Measurements from ENCODE around the gene ZNF398.
"Not testable (repeated sequence)": the region's sequence is repeated elsewhere in the genome, so short reads cannot be mapped to it uniquely, and the experiment has no call there.

ZNF398 gene

GRCh38 chr7:149220534-149220933, 73.3 kb downstream of the ZNF398 start:
- Histone ChIP-seq H3K4me2 (ENCODE audit: low read length) (no peak overlapping the region), H3K36me3 (ENCODE audit: insufficient read depth, low read length) (peaks cover 58% of the 10 kb centered on the region), H3K27me3 (ENCODE audit: control insufficient read depth, insufficient read depth, low read length) (no peaks in the 10 kb centered on the region), H3K4me1 (ENCODE audit: control insufficient read depth, insufficient read depth, low read length) (no peaks in the 10 kb centered on the region), H3K4me3 (ENCODE audit: low read length) (no peak overlapping the region), H3K9me3 (replicated peaks; ENCODE audit: low read length) (no peaks in the 10 kb centered on the region), H3K9ac (ENCODE audit: low read depth, low read length) (no peak overlapping the region)

GRCh38 chr7:149223176-149223575, 75.9 kb downstream of the ZNF398 start:
- Histone ChIP-seq H3K27me3 (ENCODE audit: control insufficient read depth, insufficient read depth, low read length) (no peaks in the 10 kb centered on the region), H3K36me3 (ENCODE audit: insufficient read depth, low read length) (peaks cover 42% of the 10 kb centered on the region), H3K9ac (ENCODE audit: low read depth, low read length) (no peak overlapping the region), H3K4me1 (ENCODE audit: control insufficient read depth, insufficient read depth, low read length) (peaks cover 4% of the 10 kb centered on the region), H3K4me2 (ENCODE audit: low read length) (no peak overlapping the region), H3K4me3 (ENCODE audit: low read length) (no peak overlapping the region), H3K9me3 (replicated peaks; ENCODE audit: low read length) (no peaks in the 10 kb centered on the region)

GRCh38 chr7:149223761-149224160, 76.5 kb downstream of the ZNF398 start:
- Histone ChIP-seq H3K4me1 (ENCODE audit: control insufficient read depth, insufficient read depth, low read length) (peaks cover 4% of the 10 kb centered on the region), H3K36me3 (ENCODE audit: insufficient read depth, low read length) (peaks cover 37% of the 10 kb centered on the region), H3K4me3 (ENCODE audit: low read length) (no peak overlapping the region), H3K9ac (ENCODE audit: low read depth, low read length) (no peak overlapping the region), H3K9me3 (replicated peaks; ENCODE audit: low read length) (no peaks in the 10 kb centered on the region), H3K27me3 (ENCODE audit: control insufficient read depth, insufficient read depth, low read length) (no peaks in the 10 kb centered on the region), H3K4me2 (ENCODE audit: low read length) (no peak overlapping the region)

- H3K9ac ChIP-seq (ENCODE audit: low read depth, low read length): no peak overlapping the region
- H3K4me3 ChIP-seq (ENCODE audit: low read length): no peak overlapping the region
- H3K9me3 ChIP-seq (replicated peaks; ENCODE audit: low read length): no peaks in the 10 kb centered on the region
- H3K4me2 ChIP-seq (ENCODE audit: low read length): no peak overlapping the region
- H3K27me3 ChIP-seq (ENCODE audit: control insufficient read depth, insufficient read depth, low read length): no peaks in the 10 kb centered on the region
- peaks cover 31% of the 10 kb centered on the region for H3K36me3 ChIP-seq (ENCODE audit: insufficient read depth, low read length)
- H3K4me1 ChIP-seq (ENCODE audit: control insufficient read depth, insufficient read depth, low read length): peaks cover 4% of the 10 kb centered on the region
These were observed 77.1 kb downstream of the ZNF398 start for GRCh38 chr7:149224352-149224751.

GRCh38 chr7:149225106-149225505, 77.9 kb downstream of the ZNF398 start:
- Histone ChIP-seq H3K9me3 (replicated peaks; ENCODE audit: low read length) (no peaks in the 10 kb centered on the region), H3K36me3 (ENCODE audit: insufficient read depth, low read length) (peaks cover 31% of the 10 kb centered on the region), H3K4me3 (ENCODE audit: low read length) (no peak overlapping the region), H3K27me3 (ENCODE audit: control insufficient read depth, insufficient read depth, low read length) (no peaks in the 10 kb centered on the region), H3K9ac (ENCODE audit: low read depth, low read length) (no peak overlapping the region), H3K4me2 (ENCODE audit: low read length) (no peak overlapping the region), H3K4me1 (ENCODE audit: control insufficient read depth, insufficient read depth, low read length) (peaks cover 4% of the 10 kb centered on the region)

GRCh38 chr7:149225656-149226055, 78.4 kb downstream of the ZNF398 start:
- Histone ChIP-seq H3K9ac (ENCODE audit: low read depth, low read length) (no peak overlapping the region), H3K27me3 (ENCODE audit: control insufficient read depth, insufficient read depth, low read length) (no peaks in the 10 kb centered on the region), H3K36me3 (ENCODE audit: insufficient read depth, low read length) (peaks cover 31% of the 10 kb centered on the region), H3K4me2 (ENCODE audit: low read length) (no peak overlapping the region), H3K4me3 (ENCODE audit: low read length) (no peak overlapping the region), H3K4me1 (ENCODE audit: control insufficient read depth, insufficient read depth, low read length) (peaks cover 4% of the 10 kb centered on the region), H3K9me3 (replicated peaks; ENCODE audit: low read length) (no peaks in the 10 kb centered on the region)

GRCh38 chr7:149226366-149226765, 79.1 kb downstream of the ZNF398 start:
- not testable (repeated sequence) for H3K9ac ChIP-seq (ENCODE audit: low read depth, low read length); H3K4me3 ChIP-seq (ENCODE audit: low read length); H3K4me1 ChIP-seq (ENCODE audit: control insufficient read depth, insufficient read depth, low read length); H3K27me3 ChIP-seq (ENCODE audit: control insufficient read depth, insufficient read depth, low read length); H3K4me2 ChIP-seq (ENCODE audit: low read length); H3K9me3 ChIP-seq (replicated peaks; ENCODE audit: low read length)
- H3K36me3 ChIP-seq (ENCODE audit: insufficient read depth, low read length): peaks cover 28% of the 10 kb centered on the region

GRCh38 chr7:149226840-149227494, 79.7 kb downstream of the ZNF398 start:
- no peak overlapping the region for H3K9ac ChIP-seq (ENCODE audit: low read depth, low read length)
- H3K36me3 ChIP-seq (ENCODE audit: insufficient read depth, low read length): peaks cover 25% of the 10 kb centered on the region
- peaks cover 4% of the 10 kb centered on the region for H3K4me1 ChIP-seq (ENCODE audit: control insufficient read depth, insufficient read depth, low read length)
- H3K4me3 ChIP-seq (ENCODE audit: low read length): no peak overlapping the region
- H3K4me2 ChIP-seq (ENCODE audit: low read length): no peak overlapping the region
- no peaks in the 10 kb centered on the region for H3K27me3 ChIP-seq (ENCODE audit: control insufficient read depth, insufficient read depth, low read length)
- H3K9me3 ChIP-seq (replicated peaks; ENCODE audit: low read length): no peaks in the 10 kb centered on the region

- H3K9ac ChIP-seq (ENCODE audit: low read depth, low read length): no peak overlapping the region
- H3K4me2 ChIP-seq (ENCODE audit: low read length): no peak overlapping the region
- H3K27me3 ChIP-seq (ENCODE audit: control insufficient read depth, insufficient read depth, low read length): no peaks in the 10 kb centered on the region
- no peak overlapping the region for H3K4me3 ChIP-seq (ENCODE audit: low read length)
- no peaks in the 10 kb centered on the region for H3K9me3 ChIP-seq (replicated peaks; ENCODE audit: low read length)
- H3K36me3 ChIP-seq (ENCODE audit: insufficient read depth, low read length): peaks cover 21% of the 10 kb centered on the region
- H3K4me1 ChIP-seq (ENCODE audit: control insufficient read depth, insufficient read depth, low read length): peaks cover 17% of the 10 kb centered on the region
These were observed 81.7 kb downstream of the ZNF398 start for GRCh38 chr7:149228831-149229471.

- no peak overlapping the region for H3K4me2 ChIP-seq (ENCODE audit: low read length)
- H3K9ac ChIP-seq (ENCODE audit: low read depth, low read length): no peak overlapping the region
- no peak overlapping the region for H3K4me3 ChIP-seq (ENCODE audit: low read length)
- H3K36me3 ChIP-seq (ENCODE audit: insufficient read depth, low read length): peaks cover 16% of the 10 kb centered on the region
- H3K4me1 ChIP-seq (ENCODE audit: control insufficient read depth, insufficient read depth, low read length): peaks cover 21% of the 10 kb centered on the region
- no peaks in the 10 kb centered on the region for H3K9me3 ChIP-seq (replicated peaks; ENCODE audit: low read length)
- no peaks in the 10 kb centered on the region for H3K27me3 ChIP-seq (ENCODE audit: control insufficient read depth, insufficient read depth, low read length)
These were observed 82.3 kb downstream of the ZNF398 start for GRCh38 chr7:149229526-149229925.

- Histone ChIP-seq H3K9me3 (replicated peaks; ENCODE audit: low read length) (no peaks in the 10 kb centered on the region), H3K4me1 (ENCODE audit: control insufficient read depth, insufficient read depth, low read length) (peaks cover 17% of the 10 kb centered on the region), H3K36me3 (ENCODE audit: insufficient read depth, low read length) (no peaks in the 10 kb centered on the region), H3K4me2 (ENCODE audit: low read length) (no peak overlapping the region), H3K9ac (ENCODE audit: low read depth, low read length) (no peak overlapping the region), H3K27me3 (ENCODE audit: control insufficient read depth, insufficient read depth, low read length) (no peaks in the 10 kb centered on the region), H3K4me3 (ENCODE audit: low read length) (no peak overlapping the region)
These were observed 85.1 kb downstream of the ZNF398 start for GRCh38 chr7:149232362-149232761.

Data from skeletal muscle satellite cell (primary cell).